ENCODE results near the gene LAMA4. TPM values are rescaled to one million over a fixed set of nuclear protein-coding genes. Genes with fewer than 3 reads are reported as not detected.

The LAMA4 gene
- total and polyA plus RNA-seq, 4 donors = 2.1 to 6.0 (median 3.5) TPM

- H3K27me3 ChIP-seq (ENCODE audit: control insufficient read depth in 4 of 4, insufficient read depth in 4 of 4, low read length in 3 of 4) = no peaks in the 10 kb centered on the region
- WGBS = 92% methylated on average over 11 of the region's 11 CpGs
- H3K9ac ChIP-seq (ENCODE audit: low read depth in 1 of 2, low read length in 2 of 2) = no peak overlapping the region
- no peak for DNase-seq (ENCODE audit: low spot score)
- TF ChIP-seq RXRA (IDR thresholded peaks at IDR 0.05) (no peak), NR2F2 (IDR thresholded peaks at IDR 0.05) (no peak), SP1 (IDR thresholded peaks at IDR 0.05) (no peak), YY1 (IDR thresholded peaks at IDR 0.05) (no peak), TAF1 (conservative IDR thresholded peaks at IDR 0.05) (no peak), MAX (IDR thresholded peaks at IDR 0.05) (no peak), HNF4G (IDR thresholded peaks at IDR 0.05) (no peak), FOXA2 (IDR thresholded peaks at IDR 0.05) (no peak), ATF3 (IDR thresholded peaks at IDR 0.05) (no peak), FOXA1 (IDR thresholded peaks at IDR 0.05) (no peak), EGR1 (IDR thresholded peaks at IDR 0.05; ENCODE audit: low read depth in 2 of 2) (no peak)
- TF ChIP-seq, protein P1, sequence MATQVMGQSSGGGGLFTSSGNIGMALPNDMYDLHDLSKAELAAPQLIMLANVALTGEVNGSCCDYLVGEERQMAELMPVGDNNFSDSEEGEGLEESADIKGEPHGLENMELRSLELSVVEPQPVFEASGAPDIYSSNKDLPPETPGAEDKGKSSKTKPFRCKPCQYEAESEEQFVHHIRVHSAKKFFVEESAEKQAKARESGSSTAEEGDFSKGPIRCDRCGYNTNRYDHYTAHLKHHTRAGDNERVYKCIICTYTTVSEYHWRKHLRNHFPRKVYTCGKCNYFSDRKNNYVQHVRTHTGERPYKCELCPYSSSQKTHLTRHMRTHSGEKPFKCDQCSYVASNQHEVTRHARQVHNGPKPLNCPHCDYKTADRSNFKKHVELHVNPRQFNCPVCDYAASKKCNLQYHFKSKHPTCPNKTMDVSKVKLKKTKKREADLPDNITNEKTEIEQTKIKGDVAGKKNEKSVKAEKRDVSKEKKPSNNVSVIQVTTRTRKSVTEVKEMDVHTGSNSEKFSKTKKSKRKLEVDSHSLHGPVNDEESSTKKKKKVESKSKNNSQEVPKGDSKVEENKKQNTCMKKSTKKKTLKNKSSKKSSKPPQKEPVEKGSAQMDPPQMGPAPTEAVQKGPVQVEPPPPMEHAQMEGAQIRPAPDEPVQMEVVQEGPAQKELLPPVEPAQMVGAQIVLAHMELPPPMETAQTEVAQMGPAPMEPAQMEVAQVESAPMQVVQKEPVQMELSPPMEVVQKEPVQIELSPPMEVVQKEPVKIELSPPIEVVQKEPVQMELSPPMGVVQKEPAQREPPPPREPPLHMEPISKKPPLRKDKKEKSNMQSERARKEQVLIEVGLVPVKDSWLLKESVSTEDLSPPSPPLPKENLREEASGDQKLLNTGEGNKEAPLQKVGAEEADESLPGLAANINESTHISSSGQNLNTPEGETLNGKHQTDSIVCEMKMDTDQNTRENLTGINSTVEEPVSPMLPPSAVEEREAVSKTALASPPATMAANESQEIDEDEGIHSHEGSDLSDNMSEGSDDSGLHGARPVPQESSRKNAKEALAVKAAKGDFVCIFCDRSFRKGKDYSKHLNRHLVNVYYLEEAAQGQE (IDR thresholded peaks at IDR 0.05) = no peak
- TF ChIP-seq, protein P2, sequence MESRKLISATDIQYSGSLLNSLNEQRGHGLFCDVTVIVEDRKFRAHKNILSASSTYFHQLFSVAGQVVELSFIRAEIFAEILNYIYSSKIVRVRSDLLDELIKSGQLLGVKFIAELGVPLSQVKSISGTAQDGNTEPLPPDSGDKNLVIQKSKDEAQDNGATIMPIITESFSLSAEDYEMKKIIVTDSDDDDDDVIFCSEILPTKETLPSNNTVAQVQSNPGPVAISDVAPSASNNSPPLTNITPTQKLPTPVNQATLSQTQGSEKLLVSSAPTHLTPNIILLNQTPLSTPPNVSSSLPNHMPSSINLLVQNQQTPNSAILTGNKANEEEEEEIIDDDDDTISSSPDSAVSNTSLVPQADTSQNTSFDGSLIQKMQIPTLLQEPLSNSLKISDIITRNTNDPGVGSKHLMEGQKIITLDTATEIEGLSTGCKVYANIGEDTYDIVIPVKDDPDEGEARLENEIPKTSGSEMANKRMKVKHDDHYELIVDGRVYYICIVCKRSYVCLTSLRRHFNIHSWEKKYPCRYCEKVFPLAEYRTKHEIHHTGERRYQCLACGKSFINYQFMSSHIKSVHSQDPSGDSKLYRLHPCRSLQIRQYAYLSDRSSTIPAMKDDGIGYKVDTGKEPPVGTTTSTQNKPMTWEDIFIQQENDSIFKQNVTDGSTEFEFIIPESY (IDR thresholded peaks at IDR 0.05) = no peak
- H3K4me1 ChIP-seq (ENCODE audit: control insufficient read depth in 4 of 4, insufficient read depth in 4 of 4, low read length in 3 of 4) = peaks cover 0 to 5% (median under 1%) of the 10 kb centered on the region in 4 donors
- H3K36me3 ChIP-seq (ENCODE audit: control insufficient read depth in 4 of 4, insufficient read depth in 3 of 4, low read depth in 1 of 4, low read length in 3 of 4) = no peaks in the 10 kb centered on the region
- no peak overlapping the region for H3K4me3 ChIP-seq (ENCODE audit: low read depth in 1 of 3, low read length in 3 of 3)
- no peaks in the 10 kb centered on the region for H3K9me3 ChIP-seq (ENCODE audit: control insufficient read depth in 4 of 4, low read length in 3 of 4)
- H3K27ac ChIP-seq (ENCODE audit: low read depth in 1 of 2, low read length in 2 of 2) = no peak overlapping the region
Measured at GRCh38 chr6:112258642-112259336, 4.4 kb upstream of the LAMA4 start.

DNA sequence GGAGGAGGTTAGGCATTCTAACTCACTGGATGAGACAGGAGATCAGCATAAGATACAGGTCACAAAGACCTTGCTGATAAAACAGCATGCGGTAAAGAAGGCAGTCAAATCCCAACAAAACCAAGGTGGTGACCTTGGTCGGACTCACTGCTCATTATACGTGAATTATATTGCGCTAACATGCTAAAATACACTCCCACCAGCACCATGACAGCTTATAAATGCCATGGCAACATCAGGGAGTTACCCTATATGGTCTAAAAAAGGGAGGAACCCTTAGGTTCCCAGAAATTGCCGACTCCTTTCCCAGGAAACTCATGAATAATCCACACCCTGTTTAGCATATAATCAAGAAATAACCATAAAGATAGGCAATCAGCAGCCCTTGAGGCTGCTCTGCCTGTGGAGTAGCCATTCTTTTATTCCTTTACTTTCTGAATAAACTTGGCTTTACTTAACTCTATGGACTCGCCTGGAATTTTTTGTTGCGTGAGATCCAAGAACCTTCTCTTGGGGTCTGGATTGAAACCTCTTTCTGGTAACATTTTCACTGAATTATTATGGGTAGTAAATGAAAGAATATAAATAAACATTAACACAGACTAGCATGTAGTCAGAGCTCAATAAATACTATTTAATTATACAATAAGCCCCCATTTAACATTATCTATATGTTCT lies 3.0 kb upstream of the LAMA4 start:
- Histone ChIP-seq H3K27ac (ENCODE audit: low read depth in 1 of 2, low read length in 2 of 2) (no peak overlapping the region), H3K27me3 (ENCODE audit: control insufficient read depth in 4 of 4, insufficient read depth in 4 of 4, low read length in 3 of 4) (no peaks in the 10 kb centered on the region), H3K4me1 (ENCODE audit: control insufficient read depth in 4 of 4, insufficient read depth in 4 of 4, low read length in 3 of 4) (peaks cover 0 to 16% (median 5%) of the 10 kb centered on the region in 4 donors), H3K36me3 (ENCODE audit: control insufficient read depth in 4 of 4, insufficient read depth in 3 of 4, low read depth in 1 of 4, low read length in 3 of 4) (no peaks in the 10 kb centered on the region), H3K9me3 (ENCODE audit: control insufficient read depth in 4 of 4, low read length in 3 of 4) (no peaks in the 10 kb centered on the region), H3K9ac (ENCODE audit: low read depth in 1 of 2, low read length in 2 of 2) (no peak overlapping the region), H3K4me3 (ENCODE audit: low read depth in 1 of 3, low read length in 3 of 3) (no peak overlapping the region)
- DNase-seq (ENCODE audit: low spot score) = no peak
- 86% methylated on average over 7 of the region's 7 CpGs for WGBS
- TF ChIP-seq SP1 (IDR thresholded peaks at IDR 0.05) = no peak
- TF ChIP-seq HNF4A (conservative IDR thresholded peaks at IDR 0.05) = no peak
- TF ChIP-seq, protein P1 (IDR thresholded peaks at IDR 0.05) = no peak
- no peak for TF ChIP-seq RAD21 (IDR thresholded peaks at IDR 0.05)
- TF ChIP-seq FOXA2 (IDR thresholded peaks at IDR 0.05) = no peak
- TF ChIP-seq ATF3 (IDR thresholded peaks at IDR 0.05) = no peak
- TF ChIP-seq JUND (IDR thresholded peaks at IDR 0.05) = no peak
- TF ChIP-seq CTCF (IDR thresholded peaks at IDR 0.05; ENCODE audit: low read depth, low read length, missing input control) = no peak
- no peak for TF ChIP-seq YY1 (IDR thresholded peaks at IDR 0.05)
- TF ChIP-seq HNF4G (IDR thresholded peaks at IDR 0.05) = no peak

All from liver (tissue), 9 donors.